ENCODE measurements around the gene RNF186.
"Not testable (repeated sequence)": the region's sequence is repeated elsewhere in the genome, so short reads cannot be mapped to it uniquely, and the experiment has no call there.

RNF186 gene

DNA sequence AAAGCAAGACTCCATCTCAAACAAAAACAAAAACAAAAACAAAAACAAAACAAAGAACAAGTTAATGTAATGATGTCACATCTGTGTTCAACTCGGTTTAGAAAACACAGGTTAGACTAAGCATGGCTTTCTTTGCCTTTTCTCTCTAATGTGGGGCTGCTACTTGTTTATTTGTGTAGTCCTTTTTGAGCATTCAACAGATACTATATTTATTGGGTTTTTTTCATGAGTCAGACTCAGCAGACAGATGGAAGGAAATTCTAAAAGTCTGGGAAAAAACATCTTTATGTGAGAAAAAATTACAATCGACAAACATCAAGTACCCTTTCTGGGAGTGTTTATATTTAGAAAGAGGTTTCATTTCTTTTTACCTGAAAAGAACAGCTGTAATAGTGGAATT lies 44.8 kb upstream of the RNF186 start:
- Histone ChIP-seq H3K27ac (no peak overlapping the region), H3K4me3 (no peak overlapping the region)
- TF ChIP-seq, protein P1, sequence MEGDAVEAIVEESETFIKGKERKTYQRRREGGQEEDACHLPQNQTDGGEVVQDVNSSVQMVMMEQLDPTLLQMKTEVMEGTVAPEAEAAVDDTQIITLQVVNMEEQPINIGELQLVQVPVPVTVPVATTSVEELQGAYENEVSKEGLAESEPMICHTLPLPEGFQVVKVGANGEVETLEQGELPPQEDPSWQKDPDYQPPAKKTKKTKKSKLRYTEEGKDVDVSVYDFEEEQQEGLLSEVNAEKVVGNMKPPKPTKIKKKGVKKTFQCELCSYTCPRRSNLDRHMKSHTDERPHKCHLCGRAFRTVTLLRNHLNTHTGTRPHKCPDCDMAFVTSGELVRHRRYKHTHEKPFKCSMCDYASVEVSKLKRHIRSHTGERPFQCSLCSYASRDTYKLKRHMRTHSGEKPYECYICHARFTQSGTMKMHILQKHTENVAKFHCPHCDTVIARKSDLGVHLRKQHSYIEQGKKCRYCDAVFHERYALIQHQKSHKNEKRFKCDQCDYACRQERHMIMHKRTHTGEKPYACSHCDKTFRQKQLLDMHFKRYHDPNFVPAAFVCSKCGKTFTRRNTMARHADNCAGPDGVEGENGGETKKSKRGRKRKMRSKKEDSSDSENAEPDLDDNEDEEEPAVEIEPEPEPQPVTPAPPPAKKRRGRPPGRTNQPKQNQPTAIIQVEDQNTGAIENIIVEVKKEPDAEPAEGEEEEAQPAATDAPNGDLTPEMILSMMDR (IDR thresholded peaks at IDR 0.05): no peak
- DNase-seq (ENCODE audit: low spot score): no peak

DNA sequence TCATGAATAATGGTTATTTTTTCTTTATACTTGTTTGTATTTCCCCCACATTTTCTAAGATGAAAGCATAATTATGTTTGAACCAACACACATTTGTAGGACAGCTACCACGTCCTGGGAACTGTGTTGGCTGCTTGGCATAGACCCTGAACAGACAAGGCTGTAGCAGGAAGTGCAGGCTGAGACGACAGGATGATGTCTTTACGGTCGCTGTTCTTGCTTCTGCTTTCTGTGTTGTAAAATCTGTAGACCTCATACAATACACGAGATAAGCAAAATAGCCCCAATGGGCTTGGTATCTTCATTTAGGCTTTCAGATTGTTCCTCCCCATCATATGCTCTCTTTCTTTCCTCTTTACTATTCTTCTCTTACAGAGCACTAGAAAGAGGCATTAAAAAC lies 43.8 kb upstream of the RNF186 start:
- no peak overlapping the region for H3K27ac ChIP-seq
- TF ChIP-seq, protein P1 (IDR thresholded peaks at IDR 0.05): no peak
- no peak for DNase-seq (ENCODE audit: low spot score)

DNA sequence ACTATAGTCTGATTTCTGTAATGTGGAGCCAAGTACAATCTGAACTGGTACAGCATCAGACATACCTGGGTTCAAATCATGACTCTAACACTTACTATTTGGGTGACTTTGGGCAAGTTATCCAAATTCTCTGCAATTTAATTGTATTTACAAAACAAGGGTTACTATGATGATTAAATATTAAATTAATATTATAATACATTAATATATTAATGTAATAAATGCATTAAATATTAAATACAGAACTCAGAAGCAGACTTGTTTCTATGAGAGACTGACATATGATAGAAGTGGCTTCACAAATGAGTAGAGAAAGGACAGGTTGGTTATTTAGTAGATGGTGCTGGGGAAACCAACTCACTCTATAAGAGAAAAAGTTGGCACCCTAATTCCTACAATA lies 39.8 kb upstream of the RNF186 start:
- TF ChIP-seq, protein P1 (IDR thresholded peaks at IDR 0.05): no peak
- no peak overlapping the region for H3K27ac ChIP-seq
- no peak for DNase-seq (ENCODE audit: low spot score)
- no peak overlapping the region for H3K4me3 ChIP-seq

More for the DNA sequence above, 43.8 kb upstream of the RNF186 start:
- no peak overlapping the region for H3K4me3 ChIP-seq

DNA sequence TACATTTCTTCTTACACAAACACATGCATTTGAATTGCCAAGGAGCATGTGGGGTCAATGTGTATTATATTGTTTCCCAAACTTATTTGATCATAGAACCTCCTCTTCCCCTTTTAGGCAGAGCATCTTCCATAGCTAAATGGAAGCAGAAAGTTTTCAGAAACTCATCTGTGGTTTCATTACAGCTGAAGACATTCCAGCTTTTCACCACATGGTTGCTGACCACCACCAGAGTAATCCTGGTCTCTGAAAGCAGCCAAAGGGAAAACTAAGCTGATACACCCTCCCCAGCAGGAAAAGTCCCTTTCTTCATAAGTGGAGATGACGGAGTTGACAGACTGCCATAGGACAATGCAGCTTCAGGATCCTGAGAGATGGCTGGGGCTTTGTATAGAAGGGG lies 37.0 kb upstream of the RNF186 start:
- no peak for DNase-seq (ENCODE audit: low spot score)
- no peak overlapping the region for H3K4me3 ChIP-seq
- TF ChIP-seq, protein P1 (IDR thresholded peaks at IDR 0.05): no peak
- no peak overlapping the region for H3K27ac ChIP-seq

DNA sequence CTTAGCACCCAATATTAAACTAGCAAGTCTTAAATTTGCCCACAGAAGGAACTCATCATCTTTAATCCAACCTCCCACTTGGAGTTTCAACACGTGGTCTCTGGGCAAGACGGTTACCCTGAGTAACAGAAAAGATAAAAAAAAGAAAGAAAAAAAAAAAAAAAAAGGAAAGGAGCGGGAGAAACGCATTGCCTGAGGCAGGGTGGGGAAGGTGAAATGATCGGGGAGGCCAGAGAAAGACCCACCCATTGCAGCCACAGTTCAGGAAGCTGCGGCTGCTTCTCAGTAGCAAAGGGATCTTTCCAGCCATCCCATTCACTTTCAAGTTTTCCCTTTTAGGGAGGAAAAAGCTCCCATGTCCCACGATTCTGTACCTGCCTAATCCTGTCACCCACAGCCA lies 35.1 kb upstream of the RNF186 start:
- TF ChIP-seq, protein P1 (IDR thresholded peaks at IDR 0.05): no peak
- no peak overlapping the region for H3K4me3 ChIP-seq
- DNase-seq (ENCODE audit: low spot score): no peak
- H3K27ac ChIP-seq: no peak overlapping the region

DNA sequence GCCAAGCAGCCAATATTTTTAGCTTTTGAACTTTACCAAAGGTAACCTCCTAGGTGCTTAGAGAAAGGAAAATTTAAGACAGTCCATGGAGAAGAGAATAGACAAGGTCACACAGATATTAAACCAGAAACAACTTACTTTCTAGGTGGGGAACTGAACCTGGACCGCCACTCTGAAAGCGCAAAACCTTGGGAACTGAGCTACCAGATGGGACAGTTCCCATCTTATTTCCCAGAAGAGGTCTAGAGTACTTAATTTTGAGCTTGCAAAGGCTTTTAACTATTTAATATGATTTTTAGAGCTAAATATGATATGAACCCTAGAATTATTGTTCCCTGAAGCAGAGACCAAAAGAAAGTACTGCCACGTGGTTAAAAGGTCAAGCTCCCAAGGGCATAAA lies 34.2 kb upstream of the RNF186 start:
- not testable (repeated sequence) for H3K27ac ChIP-seq; DNase-seq (ENCODE audit: low spot score); H3K4me3 ChIP-seq

DNA sequence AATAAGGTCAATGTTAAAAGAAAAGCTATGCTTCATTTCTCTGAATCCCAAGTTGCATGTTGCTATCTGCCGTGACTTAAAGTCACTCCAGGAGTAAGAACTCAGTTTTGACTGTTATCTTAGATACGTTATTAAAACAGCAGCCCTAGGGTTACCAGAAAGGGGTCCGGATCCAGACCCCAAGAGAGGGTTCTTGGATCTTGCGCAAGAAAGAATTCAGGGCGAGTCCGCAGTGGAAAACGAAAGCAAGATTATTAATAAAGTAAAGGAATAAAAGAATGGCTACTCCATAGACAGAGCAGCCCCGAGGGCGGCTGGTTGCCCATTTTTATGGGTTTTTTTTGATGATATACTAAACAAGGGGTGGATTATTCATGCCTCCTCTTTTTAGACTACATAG lies 32.3 kb upstream of the RNF186 start:
- DNase-seq (ENCODE audit: low spot score); H3K4me3 ChIP-seq: not testable (repeated sequence)

DNA sequence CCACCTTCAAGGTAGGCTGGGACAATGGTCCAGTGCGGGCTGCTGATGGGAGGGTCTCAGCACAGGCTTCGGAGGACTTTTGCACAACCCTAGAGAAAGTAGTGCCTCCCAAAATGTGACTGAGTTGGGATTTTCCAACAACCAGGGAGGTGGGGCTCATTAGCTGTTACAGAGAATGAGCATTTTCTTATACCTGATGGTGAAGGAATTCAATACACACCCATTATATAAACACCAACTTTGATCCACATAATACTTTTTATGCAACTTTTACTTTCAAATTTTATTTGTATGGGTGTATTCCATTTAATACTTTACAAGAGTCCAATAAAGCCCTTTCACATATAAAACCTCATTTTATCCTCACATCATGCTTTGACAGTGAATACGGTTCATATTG lies 31.3 kb upstream of the RNF186 start:
- Histone ChIP-seq H3K27ac (no peak overlapping the region), H3K4me3 (no peak overlapping the region)
- TF ChIP-seq, protein P1 (IDR thresholded peaks at IDR 0.05): no peak
- DNase-seq (ENCODE audit: low spot score): no peak

More for the DNA sequence above, 32.3 kb upstream of the RNF186 start:
- not testable (repeated sequence) for H3K27ac ChIP-seq
